MM.1S (cell line): Measurements from ENCODE around the gene SYTL4.

Source experiments
- DNase-seq: peaks from one replicate; pipeline ENCODE4 v3.0.0-alpha.2; 2015
- H2AFZ ChIP-seq: fragments of 300-600 bp; sonication (generic); 2 replicates; pipeline ENCODE4 v1.6.0; 2016; ENCODE audit warnings: antibody characterized with exemption, low read length
- H3F3A ChIP-seq: fragments of 300-600 bp; sonication (generic); 2 replicates; pipeline ENCODE4 v1.6.1; 2016; ENCODE audit warnings: mild to moderate bottlenecking, antibody characterized with exemption, low read length, moderate library complexity, mixed read lengths; ENCODE audit not compliant: insufficient read depth
- H3K27ac ChIP-seq: fragments of 300-600 bp; sonication (generic); 2 replicates; pipeline ENCODE4 v1.5.1; 2016; ENCODE audit warnings: mild to moderate bottlenecking, low read length
- H3K27me3 ChIP-seq: fragments of 300-600 bp; sonication (generic); replicated peaks from 2 replicates; pipeline ENCODE4 v1.6.0; 2016; ENCODE audit warnings: low read length; ENCODE audit not compliant: insufficient read depth
- H3K36me3 ChIP-seq: fragments of 300-600 bp; sonication (generic); replicated peaks from 2 replicates; pipeline ENCODE4 v1.6.1; 2016; ENCODE audit warnings: mild to moderate bottlenecking, low read length, mixed read lengths; ENCODE audit not compliant: insufficient read depth
- H3K4me1 ChIP-seq: fragments of 300-600 bp; sonication (generic); 2 replicates; pipeline ENCODE4 v1.6.1; 2016; ENCODE audit warnings: low read length, mixed read lengths
- H3K4me2 ChIP-seq: fragments of 300-600 bp; sonication (generic); 2 replicates; pipeline ENCODE4 v1.6.0; 2016; ENCODE audit warnings: low read depth, low read length
- H3K4me3 ChIP-seq: fragments of 300-600 bp; sonication (generic); 2 replicates; pipeline ENCODE4 v1.5.1; 2016; ENCODE audit warnings: low read length, mixed read lengths
- H3K79me2 ChIP-seq: fragments of 300-600 bp; sonication (generic); 2 replicates; pipeline ENCODE4 v1.6.1; 2016; ENCODE audit warnings: mixed run types, low read length, mixed read lengths
- H3K9ac ChIP-seq: fragments of 300-600 bp; sonication (generic); 2 replicates; pipeline ENCODE4 v1.6.1; 2016; ENCODE audit warnings: low read length, mixed read lengths
- H3K9me2 ChIP-seq: fragments of 300-600 bp; sonication (generic); replicated peaks from 2 replicates; pipeline ENCODE4 v1.6.1; 2016; ENCODE audit warnings: mild to moderate bottlenecking, low read length, mixed read lengths; ENCODE audit not compliant: insufficient read depth
- H3K9me3 ChIP-seq: fragments of 300-600 bp; sonication (generic); replicated peaks from 2 replicates; pipeline ENCODE4 v1.6.1; 2016; ENCODE audit warnings: mild to moderate bottlenecking, low read length, mixed read lengths; ENCODE audit not compliant: insufficient read depth
- H4K20me1 ChIP-seq: fragments of 300-600 bp; sonication (generic); 2 replicates; pipeline ENCODE4 v1.6.1; 2016; ENCODE audit warnings: mild to moderate bottlenecking, low read length, moderate library complexity, mixed read lengths; ENCODE audit not compliant: insufficient read depth
- EZH2 ChIP-seq: fragments of 300-600 bp; sonication (generic); optimal IDR thresholded peaks from 2 replicates; pipeline ENCODE3; 2017; ENCODE audit warnings: low read depth, mild to moderate bottlenecking, antibody characterized with exemption, low read length, mixed read lengths
- EZH2phosphoT487 ChIP-seq: fragments of 300-600 bp; sonication (generic); IDR thresholded peaks from 2 replicates; pipeline ENCODE4 v1.6.1; 2018; ENCODE audit warnings: antibody characterized with exemption, low read length
- TF ChIP-seq, protein P1 (sequence below): fragments of 300-600 bp; sonication (generic); IDR thresholded peaks from 2 replicates; pipeline ENCODE4 v1.5.1; 2016; ENCODE audit warnings: antibody characterized with exemption, low read length, mixed read lengths

Gene SYTL4

DNA sequence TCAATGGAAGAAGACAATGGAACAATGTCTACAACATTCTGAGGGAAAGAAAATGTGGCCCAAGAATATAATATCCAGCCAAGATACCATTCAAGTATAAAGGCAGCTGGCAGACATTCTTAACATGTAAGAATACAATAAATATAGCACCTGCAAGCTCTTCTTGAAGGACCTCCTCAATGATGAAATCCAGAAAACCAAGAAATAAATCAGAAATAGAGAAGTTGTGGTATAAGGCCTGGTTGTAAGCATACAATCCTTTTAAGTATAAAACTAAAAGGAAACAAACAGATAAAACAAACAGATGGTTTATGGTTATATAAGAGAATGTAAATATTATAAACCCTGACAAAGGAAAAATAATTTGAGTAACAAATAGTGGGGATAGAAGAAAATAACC, 33.4 kb downstream of the SYTL4 start:
- TF ChIP-seq, protein P1, sequence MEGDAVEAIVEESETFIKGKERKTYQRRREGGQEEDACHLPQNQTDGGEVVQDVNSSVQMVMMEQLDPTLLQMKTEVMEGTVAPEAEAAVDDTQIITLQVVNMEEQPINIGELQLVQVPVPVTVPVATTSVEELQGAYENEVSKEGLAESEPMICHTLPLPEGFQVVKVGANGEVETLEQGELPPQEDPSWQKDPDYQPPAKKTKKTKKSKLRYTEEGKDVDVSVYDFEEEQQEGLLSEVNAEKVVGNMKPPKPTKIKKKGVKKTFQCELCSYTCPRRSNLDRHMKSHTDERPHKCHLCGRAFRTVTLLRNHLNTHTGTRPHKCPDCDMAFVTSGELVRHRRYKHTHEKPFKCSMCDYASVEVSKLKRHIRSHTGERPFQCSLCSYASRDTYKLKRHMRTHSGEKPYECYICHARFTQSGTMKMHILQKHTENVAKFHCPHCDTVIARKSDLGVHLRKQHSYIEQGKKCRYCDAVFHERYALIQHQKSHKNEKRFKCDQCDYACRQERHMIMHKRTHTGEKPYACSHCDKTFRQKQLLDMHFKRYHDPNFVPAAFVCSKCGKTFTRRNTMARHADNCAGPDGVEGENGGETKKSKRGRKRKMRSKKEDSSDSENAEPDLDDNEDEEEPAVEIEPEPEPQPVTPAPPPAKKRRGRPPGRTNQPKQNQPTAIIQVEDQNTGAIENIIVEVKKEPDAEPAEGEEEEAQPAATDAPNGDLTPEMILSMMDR, result no peak
- TF ChIP-seq EZH2, result no peak
- no peak for TF ChIP-seq EZH2phosphoT487
- Histone ChIP-seq H3K4me1 (no peaks in the 10 kb centered on the region), H2AFZ (no peak overlapping the region), H3K9me3 (no peaks in the 10 kb centered on the region), H3K27me3 (no peaks in the 10 kb centered on the region), H3K9me2 (no peaks in the 10 kb centered on the region), H3K36me3 (no peaks in the 10 kb centered on the region), H3K4me3 (no peak overlapping the region), H3K79me2 (no peaks in the 10 kb centered on the region), H4K20me1 (no peaks in the 10 kb centered on the region), H3K9ac (no peak overlapping the region), H3K27ac (no peak overlapping the region), H3F3A (no peaks in the 10 kb centered on the region), H3K4me2 (no peak overlapping the region)
- DNase-seq, result no peak

DNA sequence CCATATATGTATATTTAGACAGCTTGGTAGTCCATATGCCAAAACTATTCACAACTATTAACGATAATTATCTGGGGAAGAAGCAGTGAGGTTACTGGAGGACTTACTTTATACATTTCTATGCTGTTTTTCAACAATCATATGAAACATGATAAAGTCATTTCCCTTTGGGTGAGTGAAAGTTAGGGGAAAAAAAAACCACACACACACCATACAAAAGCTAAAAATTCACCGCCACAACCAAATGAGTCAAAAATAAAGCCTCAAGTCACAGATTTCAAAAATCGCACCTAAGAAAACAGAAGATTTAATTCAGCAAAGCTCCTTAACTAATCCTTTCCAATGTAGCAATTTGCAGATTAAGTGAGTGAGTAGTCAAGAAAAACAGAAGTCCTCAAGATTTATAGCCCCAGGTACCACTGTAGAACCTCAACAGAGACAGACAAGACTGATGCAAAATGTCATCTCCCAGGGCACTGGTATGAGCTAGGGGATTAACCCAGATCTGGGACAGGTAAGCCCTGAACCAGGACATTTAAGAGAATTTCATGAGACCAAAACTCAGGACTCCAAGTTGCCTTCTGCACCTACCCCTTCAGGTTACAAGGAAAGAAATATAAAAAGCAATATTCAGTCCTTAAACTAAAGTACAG, 35.1 kb downstream of the SYTL4 start:
- Histone ChIP-seq H2AFZ (no peak overlapping the region), H3K4me1 (no peaks in the 10 kb centered on the region), H3K27me3 (no peaks in the 10 kb centered on the region), H3K27ac (no peak overlapping the region), H3K4me3 (no peak overlapping the region), H3F3A (no peaks in the 10 kb centered on the region), H3K9ac (no peak overlapping the region), H3K79me2 (no peaks in the 10 kb centered on the region), H3K9me2 (no peaks in the 10 kb centered on the region), H3K36me3 (no peaks in the 10 kb centered on the region), H3K4me2 (no peak overlapping the region), H3K9me3 (no peaks in the 10 kb centered on the region), H4K20me1 (no peaks in the 10 kb centered on the region)
- no peak for DNase-seq
- TF ChIP-seq, protein P1, result no peak
- TF ChIP-seq EZH2phosphoT487 (no peak), EZH2 (no peak)

DNA sequence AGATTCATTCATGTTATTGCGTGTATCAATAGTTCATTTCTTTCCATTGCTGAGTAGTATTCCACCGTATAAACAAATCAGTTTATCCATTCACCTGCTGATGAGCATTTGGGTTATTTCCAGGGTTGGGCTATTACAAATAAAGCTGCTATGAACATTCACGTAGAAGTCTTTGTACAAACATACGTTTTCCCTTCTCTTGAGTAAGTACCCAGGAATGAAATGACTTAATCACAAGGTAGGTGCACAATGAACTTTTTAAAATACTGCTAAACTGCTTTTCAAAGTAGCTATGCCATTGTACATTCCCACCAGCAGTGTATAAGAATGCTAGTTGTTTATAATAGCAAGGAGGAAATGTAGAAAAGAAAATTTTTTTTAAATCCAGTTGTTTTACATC, 35.9 kb downstream of the SYTL4 start:
- TF ChIP-seq, protein P1, result no peak
- TF ChIP-seq EZH2phosphoT487 (no peak), EZH2 (no peak)

More for the DNA sequence above, 35.9 kb downstream of the SYTL4 start:
- Histone ChIP-seq H3K79me2 (no peaks in the 10 kb centered on the region), H3K9me3 (no peaks in the 10 kb centered on the region), H3F3A (no peaks in the 10 kb centered on the region), H3K27me3 (no peaks in the 10 kb centered on the region), H3K36me3 (no peaks in the 10 kb centered on the region), H3K4me2 (no peak overlapping the region), H2AFZ (no peak overlapping the region), H4K20me1 (no peaks in the 10 kb centered on the region), H3K9me2 (no peaks in the 10 kb centered on the region), H3K4me1 (no peaks in the 10 kb centered on the region), H3K4me3 (no peak overlapping the region), H3K9ac (no peak overlapping the region), H3K27ac (no peak overlapping the region)
- no peak for DNase-seq
